Nephron progenitor cell (in vitro differentiated cells): ENCODE data around the gene NAALADL2.

ENCODE experiments used
- DNase-seq: peaks from one replicate; pipeline ENCODE4 v3.0.0; 2021
- H3K27ac Mint-ChIP-seq: 2 replicates; pipeline ENCODE4 v1.8.0; 2021; ENCODE audit warnings: mild to moderate bottlenecking, moderate library complexity, mixed read lengths
- H3K27me3 Mint-ChIP-seq: 2 replicates; pipeline ENCODE4 v1.8.0; 2021; ENCODE audit warnings: mild to moderate bottlenecking, low read depth, mixed read lengths; ENCODE audit not compliant: poor library complexity
- H3K36me3 Mint-ChIP-seq: 2 replicates; pipeline ENCODE4 v1.8.0; 2021; ENCODE audit warnings: low read depth, mixed read lengths
- H3K4me1 Mint-ChIP-seq: 2 replicates; pipeline ENCODE4 v1.8.0; 2021; ENCODE audit warnings: mixed read lengths
- H3K4me3 Mint-ChIP-seq: 2 replicates; pipeline ENCODE4 v1.8.0; 2021; ENCODE audit warnings: mild to moderate bottlenecking, moderate library complexity, mixed read lengths
- H3K9me3 Mint-ChIP-seq: 2 replicates; pipeline ENCODE4 v1.8.0; 2021; ENCODE audit warnings: mild to moderate bottlenecking, moderate library complexity, mixed read lengths
- CTCF ChIP-seq: fragments of 200-600 bp; sonication (generic); IDR thresholded peaks from 2 replicates; pipeline ENCODE4 v1.5.0; 2021; ENCODE audit warnings: antibody characterized with exemption

Gene NAALADL2

GRCh38 chr3:175211466-175211865 is 352.3 kb downstream of the NAALADL2 start:
- no peak for DNase-seq
- Mint-ChIP-seq H3K9me3 (no peaks in the 10 kb centered on the region), H3K27ac (no peak overlapping the region), H3K4me1 (no peaks in the 10 kb centered on the region), H3K4me3 (no peak overlapping the region), H3K36me3 (no peaks in the 10 kb centered on the region), H3K27me3 (no peaks in the 10 kb centered on the region)
- no peak for TF ChIP-seq CTCF

- Mint-ChIP-seq H3K27me3 (no peaks in the 10 kb centered on the region), H3K9me3 (no peaks in the 10 kb centered on the region), H3K36me3 (no peaks in the 10 kb centered on the region), H3K27ac (no peak overlapping the region), H3K4me1 (no peaks in the 10 kb centered on the region), H3K4me3 (no peak overlapping the region)
- no peak for TF ChIP-seq CTCF
- no peak for DNase-seq
Observed at GRCh38 chr3:175212896-175213295, 353.8 kb downstream of the NAALADL2 start.

GRCh38 chr3:175214216-175214615 is 355.1 kb downstream of the NAALADL2 start:
- no peak overlapping the region for H3K4me3 Mint-ChIP-seq
- no peak for DNase-seq
- H3K9me3 Mint-ChIP-seq = no peaks in the 10 kb centered on the region
- H3K4me1 Mint-ChIP-seq = no peaks in the 10 kb centered on the region
- H3K27ac Mint-ChIP-seq = no peak overlapping the region
- H3K27me3 Mint-ChIP-seq = no peaks in the 10 kb centered on the region
- no peak for TF ChIP-seq CTCF
- no peaks in the 10 kb centered on the region for H3K36me3 Mint-ChIP-seq

- no peaks in the 10 kb centered on the region for H3K9me3 Mint-ChIP-seq
- no peak for TF ChIP-seq CTCF
- no peak for DNase-seq
- no peaks in the 10 kb centered on the region for H3K4me1 Mint-ChIP-seq
- H3K4me3 Mint-ChIP-seq = no peak overlapping the region
- H3K27ac Mint-ChIP-seq = no peak overlapping the region
- no peaks in the 10 kb centered on the region for H3K36me3 Mint-ChIP-seq
- H3K27me3 Mint-ChIP-seq = no peaks in the 10 kb centered on the region
Observed at GRCh38 chr3:175215833-175216232, 356.7 kb downstream of the NAALADL2 start.

GRCh38 chr3:175222356-175222755 is 363.2 kb downstream of the NAALADL2 start:
- TF ChIP-seq CTCF = no peak
- Mint-ChIP-seq H3K36me3 (no peaks in the 10 kb centered on the region), H3K27me3 (no peaks in the 10 kb centered on the region), H3K4me1 (no peaks in the 10 kb centered on the region), H3K4me3 (no peak overlapping the region), H3K9me3 (no peaks in the 10 kb centered on the region), H3K27ac (no peak overlapping the region)
- DNase-seq = no peak

- TF ChIP-seq CTCF = no peak
- H3K4me1 Mint-ChIP-seq = no peaks in the 10 kb centered on the region
- DNase-seq = no peak
- no peaks in the 10 kb centered on the region for H3K27me3 Mint-ChIP-seq
- H3K36me3 Mint-ChIP-seq = no peaks in the 10 kb centered on the region
- H3K9me3 Mint-ChIP-seq = no peaks in the 10 kb centered on the region
- H3K27ac Mint-ChIP-seq = no peak overlapping the region
- no peak overlapping the region for H3K4me3 Mint-ChIP-seq
Observed at GRCh38 chr3:175224051-175224450, 364.9 kb downstream of the NAALADL2 start.
